Left hindlimb (tissue), 1 donor: ENCODE measurements around the gene DCXR.

Experiments
- DNase-seq: peaks from one replicate; pipeline ENCODE4 v3.0.0-alpha.2; 2018

DCXR gene

GRCh38 chr17:82036634-82037091, 834 bp downstream of the DCXR start:
- DNase-seq = no peak

GRCh38 chr17:82035956-82036633, 1.4 kb downstream of the DCXR start:
- no peak for DNase-seq

- DNase-seq = no peak
These were observed 2.0 kb downstream of the DCXR start for GRCh38 chr17:82035488-82035887.

- no peak for DNase-seq
These were observed 3.0 kb downstream of the DCXR start for GRCh38 chr17:82034371-82035011.

- DNase-seq = no peak
These were observed 4.0 kb downstream of the DCXR start for GRCh38 chr17:82033359-82034085.

GRCh38 chr17:82031885-82032627, 5.4 kb downstream of the DCXR start:
- DNase-seq = no peak

GRCh38 chr17:82031303-82031884, 6.1 kb downstream of the DCXR start, which contains the start of gene RAC3:
Gene RAC3, plus strand, starts transcription at chr17:82031678. Its CDS starts 84 bp downstream, at chr17:82031762.
- DNase-seq = peak; percentile 69

DNA sequence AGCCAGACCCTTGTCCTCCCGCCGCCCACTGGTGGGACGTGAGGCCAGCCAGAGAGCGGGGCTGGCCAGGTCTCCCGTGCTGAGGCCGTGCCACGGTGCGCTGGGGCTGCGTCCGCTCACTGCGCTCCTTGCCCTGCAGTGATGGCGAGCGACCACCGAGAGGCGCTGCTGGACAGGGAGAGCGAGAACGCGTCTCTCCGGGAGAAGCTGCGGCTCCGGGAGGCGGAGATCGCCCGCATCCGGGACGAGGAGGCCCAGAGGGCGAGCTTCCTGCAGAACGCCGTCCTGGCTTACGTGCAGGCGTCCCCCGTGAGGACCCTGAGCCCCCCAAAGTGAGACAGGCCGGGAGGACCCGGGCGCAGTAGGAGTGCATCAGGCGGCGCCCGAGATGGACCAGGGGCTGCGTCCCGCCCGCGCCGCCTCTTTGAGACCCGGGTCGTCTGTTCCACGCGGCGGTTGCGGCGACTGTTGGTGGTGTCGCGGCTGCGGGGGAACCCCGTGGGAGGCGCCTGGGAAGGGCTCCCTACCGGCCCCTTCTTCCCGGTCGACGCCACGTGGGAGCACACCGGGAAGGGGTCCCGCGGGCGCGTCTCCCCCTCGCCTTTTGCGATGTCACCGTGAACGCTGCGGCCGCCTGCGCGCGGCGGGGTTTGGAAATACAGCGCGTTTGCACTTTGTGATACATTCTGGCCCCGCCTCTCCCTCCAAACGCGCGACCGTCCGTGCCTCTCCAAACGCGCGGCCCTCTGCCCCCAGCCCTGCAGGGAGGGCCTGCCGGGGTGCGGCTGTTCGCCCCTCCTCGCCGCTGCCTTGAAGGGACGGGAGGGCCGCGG, 6.8 kb downstream of the DCXR start:
- DNase-seq = peak; percentile 86

DNA sequence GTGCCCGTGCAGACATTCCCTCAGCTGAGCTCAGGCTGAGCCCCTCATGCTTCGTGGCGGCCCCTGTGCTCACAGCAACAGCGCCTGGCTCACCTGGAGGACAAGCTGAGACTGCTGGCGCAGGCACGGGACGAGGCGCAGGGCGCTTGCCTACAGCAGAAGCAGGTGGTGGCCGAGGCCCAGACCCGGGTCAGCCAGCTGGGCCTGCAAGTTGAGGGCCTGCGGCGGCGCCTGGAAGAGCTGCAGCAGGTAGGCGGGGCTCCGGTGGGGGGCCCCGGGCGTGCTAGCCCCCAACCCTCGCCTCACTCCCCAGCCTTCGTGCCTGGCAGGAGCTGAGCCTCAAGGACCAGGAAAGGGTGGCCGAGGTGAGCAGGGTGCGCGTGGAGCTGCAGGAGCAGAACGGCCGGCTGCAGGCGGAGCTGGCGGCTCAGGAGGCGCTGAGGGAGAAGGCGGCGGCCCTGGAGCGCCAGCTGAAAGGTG, 7.5 kb downstream of the DCXR start:
- no peak for DNase-seq

GRCh38 chr17:82029391-82029790, 8.1 kb downstream of the DCXR start:
- DNase-seq = no peak

GRCh38 chr17:82028966-82029365, 8.5 kb downstream of the DCXR start:
- no peak for DNase-seq

DNA sequence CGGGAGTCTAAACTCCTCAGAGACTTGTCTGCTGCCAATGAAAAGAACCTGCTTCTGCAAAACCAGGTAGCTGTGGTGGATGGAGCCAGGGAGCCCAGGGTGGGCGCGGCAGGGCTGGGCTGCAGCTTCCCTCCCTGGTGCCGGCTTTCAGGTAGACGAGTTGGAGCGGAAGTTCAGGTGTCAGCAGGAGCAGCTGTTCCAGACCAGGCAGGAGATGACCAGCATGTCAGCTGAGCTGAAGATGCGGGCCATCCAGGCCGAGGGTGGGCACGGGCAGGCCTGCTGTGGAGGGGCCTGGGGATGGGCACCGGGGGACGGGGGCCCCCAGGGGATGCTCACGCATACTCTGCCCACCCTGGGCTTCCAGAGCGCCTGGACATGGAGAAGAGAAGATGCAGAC, 9.3 kb downstream of the DCXR start:
- DNase-seq = no peak

DNA sequence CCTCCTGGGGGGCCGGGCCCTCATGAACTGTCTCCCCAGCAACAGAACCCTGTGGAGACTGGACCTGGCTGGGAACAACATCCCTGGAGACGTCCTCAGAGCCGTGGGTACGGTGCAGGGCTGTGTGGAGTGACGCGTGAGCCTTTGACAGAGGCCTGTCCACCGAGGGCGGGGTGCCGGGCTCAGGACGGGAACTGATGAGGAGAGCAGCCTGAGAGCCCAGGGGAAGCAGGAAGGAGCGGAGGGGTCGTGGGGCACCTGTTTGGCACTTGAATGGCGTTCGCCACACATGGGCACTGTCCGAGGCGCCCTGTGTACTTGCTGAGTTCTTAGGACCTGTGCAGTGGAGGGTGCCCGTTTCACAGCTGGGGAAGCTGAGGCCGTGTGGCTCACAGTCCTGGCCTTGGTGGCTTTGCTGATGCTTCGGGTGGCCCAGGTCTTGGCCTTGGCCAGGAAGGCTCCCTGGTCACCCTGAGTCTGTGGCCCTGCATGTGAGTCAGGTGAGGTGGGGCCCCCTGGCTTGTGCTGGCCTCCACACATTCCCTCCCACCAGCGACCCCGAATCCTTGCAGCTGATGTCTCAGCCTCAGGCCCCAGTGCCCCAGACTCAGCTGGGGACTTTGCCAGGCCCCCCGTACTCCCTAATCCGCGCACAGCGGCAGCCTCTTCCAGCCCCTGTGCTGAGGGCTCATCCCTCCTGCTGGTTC, 11.9 kb downstream of the DCXR start:
- no peak for DNase-seq

- no peak for DNase-seq
These were observed 12.6 kb downstream of the DCXR start for GRCh38 chr17:82024859-82025258.

GRCh38 chr17:82023447-82024241, 13.9 kb downstream of the DCXR start:
- DNase-seq = no peak

- peak; percentile 100 for DNase-seq
These were observed 14.5 kb downstream of the DCXR start, which contains the start of gene LRRC45 for GRCh38 chr17:82022981-82023446. Gene LRRC45, plus strand, starts transcription at chr17:82023305. Its CDS starts 339 bp downstream, at chr17:82023644.

- no peak for DNase-seq
These were observed 15.1 kb downstream of the DCXR start, which contains the start of gene CENPX for GRCh38 chr17:82022310-82022980. Gene CENPX, minus strand, starts transcription at chr17:82022878. Its CDS starts 17 bp downstream, at chr17:82022861.

DNA sequence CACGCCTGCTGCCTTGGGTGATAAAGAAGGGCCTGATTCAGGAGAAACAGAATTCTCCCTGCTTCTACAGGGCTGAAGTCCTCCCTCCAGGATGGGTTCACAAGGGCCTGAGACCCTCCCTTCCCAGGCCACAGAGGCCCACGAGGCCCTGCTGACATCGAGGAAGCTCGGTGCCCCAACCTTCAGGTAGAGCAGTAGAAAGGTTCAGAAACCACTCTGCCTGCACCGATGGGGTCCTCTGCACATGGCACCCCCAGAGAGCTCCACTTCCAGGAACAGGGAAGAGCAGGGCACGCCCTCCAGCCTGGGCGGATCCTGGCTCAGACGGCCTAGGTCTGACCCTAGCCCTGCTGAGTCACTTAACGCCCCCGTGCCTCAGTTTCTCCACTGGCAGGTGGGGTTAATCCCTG, 15.6 kb downstream of the DCXR start:
- DNase-seq = no peak
